Peyer's patch (tissue), 4 donors: Measurements from ENCODE around the gene TNFAIP8L1. TPM values are rescaled to one million over a fixed set of nuclear protein-coding genes. Genes with fewer than 3 reads are reported as not detected.

Source experiments
- DNase-seq, 3 donors: peaks; one replicate each; pipeline ENCODE4 v3.0.0-alpha.2; 2017 to 2019
- H3K27ac ChIP-seq, 4 donors: fragments of 200-600 bp; sonication (generic); one replicate each; pipeline ENCODE4 v1.5.1; 2016 to 2019
- H3K27me3 ChIP-seq, 2 donors: fragments of 200-600 bp; sonication (generic); one replicate each; pipeline ENCODE4 v1.5.1; 2019
- H3K36me3 ChIP-seq, 3 donors: fragments of 200-600 bp; sonication (generic); one replicate each; pipeline ENCODE4 v1.5.1; 2016 to 2019
- H3K4me1 ChIP-seq, 4 donors: fragments of 200-600 bp; sonication (generic); one replicate each; pipeline ENCODE4 v1.5.1; 2016 to 2019
- H3K4me3 ChIP-seq, 4 donors: fragments of 200-600 bp; sonication (generic); 1 replicate in 3 of 4; 2 replicates in 1 of 4; pipeline ENCODE4 v1.5.1; 2016 to 2019; ENCODE audit warnings: mild to moderate bottlenecking in 1 of 4
- H3K9me3 ChIP-seq, 4 donors: fragments of 200-600 bp; sonication (generic); one replicate each; pipeline ENCODE4 v1.5.1; 2016 to 2019; ENCODE audit warnings: mild to moderate bottlenecking in 1 of 4
- POLR2A ChIP-seq, 2 donors: fragments of 450-650 bp; IDR thresholded peaks; one replicate each; pipeline ENCODE4 v1.5.1; 2017; ENCODE audit warnings: antibody characterized with exemption in 2 of 2, mild to moderate bottlenecking in 2 of 2, moderate library complexity in 2 of 2
- total RNA-seq, 4 donors: library from RNA; depleted of rRNA; stranded (reverse); fragments of >200 nt; gene quantifications; one replicate each; pipeline ENCODE4 v1.1.0, GENCODE V29; 2016
- TF ChIP-seq, protein P1 (sequence below), 6 experiments: fragments of 450-650 bp in 4 of 6; fragments of 200-600 bp in 2 of 6; sonication (generic) in 1 of 6; IDR thresholded peaks; one replicate each; pipeline ENCODE4 v1.5.1; 2017 to 2019; ENCODE audit warnings: antibody characterized with exemption in 6 of 6, mild to moderate bottlenecking in 3 of 6, moderate library complexity in 1 of 6

The TNFAIP8L1 gene
- total RNA-seq, 4 donors from 2014 or later = 7.0 to 16.5 (median 11.0) TPM

DNA sequence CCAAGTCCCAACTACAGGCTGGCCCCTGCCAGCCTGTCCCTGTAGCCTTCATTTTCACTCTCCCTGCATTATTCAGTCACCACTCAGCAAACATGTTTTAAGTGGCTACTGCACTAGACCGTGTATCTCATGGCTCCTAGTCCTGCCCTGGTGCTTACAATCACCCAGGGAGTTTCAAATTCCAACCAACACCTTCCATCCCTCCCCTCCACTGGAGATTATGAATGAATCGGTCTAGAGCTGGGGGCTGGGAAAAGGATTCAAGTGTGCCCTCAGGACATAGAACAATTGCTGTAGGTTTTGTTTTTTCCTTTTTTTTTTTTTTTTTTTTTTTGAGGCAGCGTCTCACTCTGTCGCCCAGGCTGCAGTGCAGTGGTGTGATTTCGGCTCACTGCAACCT is 15.0 kb upstream of the TNFAIP8L1 start:
- TF ChIP-seq POLR2A (IDR thresholded peaks at IDR 0.05) = no peak
- TF ChIP-seq, protein P1, sequence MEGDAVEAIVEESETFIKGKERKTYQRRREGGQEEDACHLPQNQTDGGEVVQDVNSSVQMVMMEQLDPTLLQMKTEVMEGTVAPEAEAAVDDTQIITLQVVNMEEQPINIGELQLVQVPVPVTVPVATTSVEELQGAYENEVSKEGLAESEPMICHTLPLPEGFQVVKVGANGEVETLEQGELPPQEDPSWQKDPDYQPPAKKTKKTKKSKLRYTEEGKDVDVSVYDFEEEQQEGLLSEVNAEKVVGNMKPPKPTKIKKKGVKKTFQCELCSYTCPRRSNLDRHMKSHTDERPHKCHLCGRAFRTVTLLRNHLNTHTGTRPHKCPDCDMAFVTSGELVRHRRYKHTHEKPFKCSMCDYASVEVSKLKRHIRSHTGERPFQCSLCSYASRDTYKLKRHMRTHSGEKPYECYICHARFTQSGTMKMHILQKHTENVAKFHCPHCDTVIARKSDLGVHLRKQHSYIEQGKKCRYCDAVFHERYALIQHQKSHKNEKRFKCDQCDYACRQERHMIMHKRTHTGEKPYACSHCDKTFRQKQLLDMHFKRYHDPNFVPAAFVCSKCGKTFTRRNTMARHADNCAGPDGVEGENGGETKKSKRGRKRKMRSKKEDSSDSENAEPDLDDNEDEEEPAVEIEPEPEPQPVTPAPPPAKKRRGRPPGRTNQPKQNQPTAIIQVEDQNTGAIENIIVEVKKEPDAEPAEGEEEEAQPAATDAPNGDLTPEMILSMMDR (IDR thresholded peaks at IDR 0.05) = no peak
- Histone ChIP-seq H3K4me1 (no peaks in the 10 kb centered on the region), H3K36me3 (no peaks in the 10 kb centered on the region), H3K9me3 (no peaks in the 10 kb centered on the region), H3K27ac (no peak overlapping the region), H3K27me3 (no peaks in the 10 kb centered on the region), H3K4me3 (no peak overlapping the region)
- DNase-seq = no peak

- TF ChIP-seq, protein P1 (IDR thresholded peaks at IDR 0.05) = no peak
- TF ChIP-seq POLR2A (IDR thresholded peaks at IDR 0.05) = no peak
- Histone ChIP-seq H3K9me3 (no peaks in the 10 kb centered on the region), H3K27me3 (no peaks in the 10 kb centered on the region), H3K4me1 (no peaks in the 10 kb centered on the region), H3K27ac (no peak overlapping the region), H3K36me3 (no peaks in the 10 kb centered on the region), H3K4me3 (no peak overlapping the region)
- no peak for DNase-seq
Observed at GRCh38 chr19:4624733-4625362, 14.5 kb upstream of the TNFAIP8L1 start.

- no peak overlapping the region for H3K4me3 ChIP-seq
- no peaks in the 10 kb centered on the region for H3K36me3 ChIP-seq
- H3K4me1 ChIP-seq = peaks cover 0 to 10% (median 2%) of the 10 kb centered on the region in 4 donors
- peak in 2 of 3 donors; percentile 62 to 78 for DNase-seq
- TF ChIP-seq POLR2A (IDR thresholded peaks at IDR 0.05) = no peak
- TF ChIP-seq, protein P1 (IDR thresholded peaks at IDR 0.05) = peak; percentile 43 to 71 (median 62)
- H3K27ac ChIP-seq = peak overlapping the region in 1 of 4 donors; percentile 12
- no peaks in the 10 kb centered on the region for H3K27me3 ChIP-seq
- H3K9me3 ChIP-seq = no peaks in the 10 kb centered on the region
Observed at GRCh38 chr19:4633140-4633967, 6.0 kb upstream of the TNFAIP8L1 start.

GRCh38 chr19:4635754-4636116 is 3.6 kb upstream of the TNFAIP8L1 start:
- TF ChIP-seq, protein P1 (IDR thresholded peaks at IDR 0.05) = no peak
- no peak for TF ChIP-seq POLR2A (IDR thresholded peaks at IDR 0.05)
- Histone ChIP-seq H3K27me3 (no peaks in the 10 kb centered on the region), H3K4me1 (peaks cover 0 to 21% (median 7%) of the 10 kb centered on the region in 4 donors), H3K27ac (peak overlapping the region in 2 of 4 donors; percentile 26 to 70), H3K4me3 (peak overlapping the region; percentile 33 to 57 (median 56)), H3K9me3 (no peaks in the 10 kb centered on the region), H3K36me3 (no peaks in the 10 kb centered on the region)
- no peak for DNase-seq

DNA sequence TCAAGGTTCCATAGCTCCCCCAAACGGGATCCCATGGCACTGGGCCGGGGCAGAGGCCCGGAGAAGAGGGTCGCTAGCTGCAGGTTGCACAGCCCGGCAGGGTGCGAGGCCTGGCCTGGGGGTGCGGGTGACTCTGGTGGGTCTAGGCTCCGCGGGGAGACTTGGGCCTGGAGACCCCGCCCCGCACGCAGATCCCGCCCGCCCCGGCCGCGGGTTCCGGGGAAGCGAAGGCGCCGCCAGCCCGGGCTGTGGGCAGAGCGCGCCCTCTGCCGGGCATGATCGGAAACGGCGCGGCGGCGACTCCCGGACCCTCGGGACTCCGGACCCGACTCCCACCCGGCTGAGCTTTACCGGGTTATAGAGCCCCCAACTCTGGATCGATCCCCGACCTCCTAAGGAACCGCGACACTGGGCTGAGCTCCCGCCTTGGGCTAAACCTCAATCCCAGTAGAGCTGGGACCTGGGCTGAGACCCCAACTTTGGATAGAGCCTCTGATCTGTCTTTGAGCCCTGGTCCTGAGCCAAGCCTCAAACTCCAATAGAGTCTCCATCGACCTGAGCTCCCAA is 3.1 kb upstream of the TNFAIP8L1 start:
- no peaks in the 10 kb centered on the region for H3K27me3 ChIP-seq
- no peak for TF ChIP-seq POLR2A (IDR thresholded peaks at IDR 0.05)
- TF ChIP-seq, protein P1 (IDR thresholded peaks at IDR 0.05) = peak; percentile 79 to 98 (median 89)
- H3K4me1 ChIP-seq = peaks cover 0 to 26% (median 9%) of the 10 kb centered on the region in 4 donors
- H3K27ac ChIP-seq = peak overlapping the region in 2 of 4 donors; percentile 26 to 70
- peak; percentile 61 to 80 (median 74) for DNase-seq
- H3K9me3 ChIP-seq = no peaks in the 10 kb centered on the region
- no peaks in the 10 kb centered on the region for H3K36me3 ChIP-seq
- peak overlapping the region; percentile 33 to 57 (median 56) for H3K4me3 ChIP-seq
